Measurements from ENCODE around the gene FNIP2.
"Not testable (repeated sequence)": the region's sequence is repeated elsewhere in the genome, so short reads cannot be mapped to it uniquely, and the experiment has no call there.

FNIP2 gene

DNA sequence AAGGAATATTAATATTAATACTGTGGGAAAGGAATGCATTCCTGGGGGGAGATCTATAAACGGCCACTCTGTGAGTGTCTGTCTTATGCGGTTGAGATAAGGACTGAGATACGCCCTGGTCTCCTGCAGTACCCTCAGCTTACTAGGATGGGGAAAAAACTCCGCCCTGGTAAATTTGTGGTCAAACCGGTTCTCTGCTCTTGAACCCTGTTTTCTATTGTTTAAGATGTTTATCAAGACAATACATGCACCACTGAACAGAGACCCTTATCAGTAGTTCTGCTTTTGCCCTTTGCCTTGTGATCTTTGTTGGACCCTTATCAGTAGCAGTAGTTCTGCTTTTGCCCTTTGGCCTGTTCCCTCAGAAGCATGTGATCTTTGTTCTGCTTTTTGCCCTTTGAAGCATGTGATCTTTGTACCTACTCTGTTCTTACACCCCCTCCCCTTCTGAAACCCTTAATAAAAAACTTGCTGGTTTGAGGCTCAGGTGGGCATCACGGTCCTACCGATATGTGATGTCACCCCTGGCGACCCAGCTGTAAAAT is 151.7 kb downstream of the FNIP2 start:
- 96 to 98% methylated on average over 8 of the region's 8 CpGs for WGBS, 2 experiments
- H3K27ac ChIP-seq (ENCODE audit: insufficient read depth, low read depth, low read length, poor library complexity, severe bottlenecking); H3K27me3 ChIP-seq (ENCODE audit: control insufficient read depth, insufficient read depth, low read length, poor library complexity, severe bottlenecking); H3K4me1 ChIP-seq (ENCODE audit: control insufficient read depth, insufficient read depth, low read length); H3K9me3 ChIP-seq (ENCODE audit: control insufficient read depth, low read length); H3K36me3 ChIP-seq (ENCODE audit: control insufficient read depth, insufficient read depth, low read length); H3K4me3 ChIP-seq (ENCODE audit: insufficient read depth, low read depth, low read length): not testable (repeated sequence)

GRCh38 chr4:158927774-158928173 is 158.9 kb downstream of the FNIP2 start:
- WGBS, 2 experiments, result 95 to 98% methylated on average over 19 of the region's 19 CpGs
- H3K4me1 ChIP-seq (ENCODE audit: control insufficient read depth, insufficient read depth, low read length); H3K36me3 ChIP-seq (ENCODE audit: control insufficient read depth, insufficient read depth, low read length); H3K27me3 ChIP-seq (ENCODE audit: control insufficient read depth, insufficient read depth, low read length, poor library complexity, severe bottlenecking); H3K27ac ChIP-seq (ENCODE audit: insufficient read depth, low read depth, low read length, poor library complexity, severe bottlenecking); H3K4me3 ChIP-seq (ENCODE audit: insufficient read depth, low read depth, low read length); H3K9me3 ChIP-seq (ENCODE audit: control insufficient read depth, low read length): not testable (repeated sequence)

DNA sequence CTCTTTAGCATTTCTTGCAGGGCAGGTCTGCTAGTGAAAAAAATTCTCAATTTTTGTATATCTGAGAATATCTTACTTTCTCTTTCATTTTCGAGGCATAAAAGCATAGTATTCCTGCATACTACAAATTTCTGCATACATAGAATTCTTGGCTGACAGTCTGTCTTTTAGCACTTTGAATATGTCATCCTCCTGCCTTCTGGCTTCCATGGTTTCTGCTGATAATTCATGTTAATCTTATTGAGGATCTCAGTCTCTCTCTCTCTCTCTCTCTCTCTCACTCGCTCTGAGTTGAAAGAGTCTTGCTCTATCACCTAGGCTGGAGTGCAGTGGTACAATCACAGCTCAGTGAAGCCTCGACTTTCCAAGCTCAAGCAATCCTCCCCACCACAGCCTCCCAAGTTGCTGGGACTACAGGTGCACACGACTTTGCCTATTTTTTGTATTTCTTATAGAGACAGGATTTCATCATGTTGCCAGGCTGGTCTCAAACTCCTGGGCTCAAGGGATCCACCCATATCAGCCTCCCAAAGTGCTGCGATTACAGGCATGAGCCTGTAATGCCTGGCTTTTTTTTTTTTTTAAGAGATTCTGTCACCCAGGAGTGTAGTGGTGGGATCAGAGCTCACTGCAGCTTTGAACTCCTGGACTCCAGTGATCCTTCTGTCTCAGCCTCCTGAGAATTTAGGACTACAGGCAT is 161.3 kb downstream of the FNIP2 start:
- no peak overlapping the region for H3K4me3 ChIP-seq (ENCODE audit: insufficient read depth, low read depth, low read length)
- no peak overlapping the region for H3K27ac ChIP-seq (ENCODE audit: insufficient read depth, low read depth, low read length, poor library complexity, severe bottlenecking)
- H3K27me3 ChIP-seq (ENCODE audit: control insufficient read depth, insufficient read depth, low read length, poor library complexity, severe bottlenecking), result no peaks in the 10 kb centered on the region
- H3K36me3 ChIP-seq (ENCODE audit: control insufficient read depth, insufficient read depth, low read length), result no peaks in the 10 kb centered on the region
- no peaks in the 10 kb centered on the region for H3K4me1 ChIP-seq (ENCODE audit: control insufficient read depth, insufficient read depth, low read length)
- no peaks in the 10 kb centered on the region for H3K9me3 ChIP-seq (ENCODE audit: control insufficient read depth, low read length)
- 86 to 88% methylated on average over 5 of the region's 5 CpGs for WGBS, 2 experiments

DNA sequence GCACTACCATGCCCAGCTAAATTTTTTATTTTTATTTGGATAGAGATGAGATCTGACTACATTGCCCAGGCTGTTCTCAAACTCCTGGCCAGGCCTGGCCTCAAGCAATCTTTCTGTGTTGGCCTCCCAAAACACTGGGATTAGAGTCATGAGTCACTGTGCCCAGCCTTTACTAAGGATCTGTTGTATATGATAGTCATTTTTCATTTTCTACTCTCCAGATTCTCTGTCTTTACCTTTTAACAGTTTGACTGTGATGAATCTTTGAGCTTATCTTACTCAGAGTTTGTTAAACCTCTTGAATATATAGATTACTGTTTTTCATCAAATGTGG is 161.8 kb downstream of the FNIP2 start:
- H3K9me3 ChIP-seq (ENCODE audit: control insufficient read depth, low read length), result no peaks in the 10 kb centered on the region
- H3K27me3 ChIP-seq (ENCODE audit: control insufficient read depth, insufficient read depth, low read length, poor library complexity, severe bottlenecking), result no peaks in the 10 kb centered on the region
- no peak overlapping the region for H3K4me3 ChIP-seq (ENCODE audit: insufficient read depth, low read depth, low read length)
- no peak overlapping the region for H3K27ac ChIP-seq (ENCODE audit: insufficient read depth, low read depth, low read length, poor library complexity, severe bottlenecking)
- no peaks in the 10 kb centered on the region for H3K4me1 ChIP-seq (ENCODE audit: control insufficient read depth, insufficient read depth, low read length)
- H3K36me3 ChIP-seq (ENCODE audit: control insufficient read depth, insufficient read depth, low read length), result no peaks in the 10 kb centered on the region

DNA sequence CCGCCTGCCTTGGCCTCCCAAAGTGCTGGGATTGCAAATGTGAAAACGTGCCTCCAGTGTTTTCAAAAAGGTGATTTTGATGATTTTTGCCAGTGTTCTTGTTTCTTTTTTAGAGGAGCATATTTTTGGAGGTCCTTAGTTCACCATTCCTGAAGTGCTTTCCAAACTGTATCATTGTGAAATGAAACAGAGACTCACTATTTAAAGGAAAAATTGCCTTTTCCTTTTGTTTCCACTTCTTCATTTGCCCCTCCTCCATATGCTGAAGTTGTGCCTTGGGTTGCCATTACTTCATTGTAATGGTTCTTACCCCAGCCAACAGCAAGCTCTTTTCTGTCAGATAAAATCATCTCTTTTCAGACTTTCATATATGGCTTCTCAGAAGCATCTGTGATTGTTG is 164.4 kb downstream of the FNIP2 start:
- no peak overlapping the region for H3K27ac ChIP-seq (ENCODE audit: insufficient read depth, low read depth, low read length, poor library complexity, severe bottlenecking)
- no peaks in the 10 kb centered on the region for H3K9me3 ChIP-seq (ENCODE audit: control insufficient read depth, low read length)
- H3K4me1 ChIP-seq (ENCODE audit: control insufficient read depth, insufficient read depth, low read length), result no peaks in the 10 kb centered on the region
- WGBS, 2 experiments, result 87 to 97% methylated on average over 2 of the region's 2 CpGs
- H3K36me3 ChIP-seq (ENCODE audit: control insufficient read depth, insufficient read depth, low read length), result no peaks in the 10 kb centered on the region
- H3K4me3 ChIP-seq (ENCODE audit: insufficient read depth, low read depth, low read length), result no peak overlapping the region
- no peaks in the 10 kb centered on the region for H3K27me3 ChIP-seq (ENCODE audit: control insufficient read depth, insufficient read depth, low read length, poor library complexity, severe bottlenecking)

DNA sequence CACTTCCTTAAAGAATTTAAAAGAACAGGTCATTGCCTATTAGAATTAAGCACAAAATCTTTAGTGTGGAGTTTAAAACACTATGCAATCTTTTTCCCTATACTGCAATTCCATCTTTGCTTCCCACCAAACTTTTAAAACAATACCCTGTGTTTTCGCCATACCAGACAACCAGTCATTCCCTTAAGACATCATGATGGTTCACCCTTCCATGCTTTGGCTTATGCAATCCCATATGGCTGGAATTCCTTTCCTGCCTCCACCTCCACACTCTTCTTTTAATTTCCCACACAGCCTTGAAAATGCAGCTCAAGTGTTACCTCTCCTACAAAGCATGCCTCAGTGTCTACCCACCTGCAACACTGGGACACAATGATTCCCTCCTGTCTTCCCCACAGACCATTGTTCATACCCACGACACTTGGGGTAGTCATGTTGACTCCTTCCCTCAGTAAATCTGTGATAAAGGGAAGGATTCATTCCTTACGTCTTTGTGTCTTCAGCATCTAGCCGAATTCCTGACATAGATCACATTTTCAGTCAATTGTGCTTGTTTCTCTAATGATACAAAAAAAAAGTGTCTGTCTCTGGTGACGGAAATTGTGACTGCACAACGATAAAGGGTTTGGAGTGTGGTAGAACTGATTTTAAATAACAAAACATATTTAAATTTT is 166.3 kb downstream of the FNIP2 start:
- Histone ChIP-seq H3K4me1 (ENCODE audit: control insufficient read depth, insufficient read depth, low read length) (no peaks in the 10 kb centered on the region), H3K4me3 (ENCODE audit: insufficient read depth, low read depth, low read length) (no peak overlapping the region), H3K27me3 (ENCODE audit: control insufficient read depth, insufficient read depth, low read length, poor library complexity, severe bottlenecking) (no peaks in the 10 kb centered on the region), H3K27ac (ENCODE audit: insufficient read depth, low read depth, low read length, poor library complexity, severe bottlenecking) (no peak overlapping the region), H3K36me3 (ENCODE audit: control insufficient read depth, insufficient read depth, low read length) (no peaks in the 10 kb centered on the region), H3K9me3 (ENCODE audit: control insufficient read depth, low read length) (no peaks in the 10 kb centered on the region)
- WGBS, 2 experiments, result 83 to 86% methylated on average over 4 to 5 of the region's 6 CpGs

DNA sequence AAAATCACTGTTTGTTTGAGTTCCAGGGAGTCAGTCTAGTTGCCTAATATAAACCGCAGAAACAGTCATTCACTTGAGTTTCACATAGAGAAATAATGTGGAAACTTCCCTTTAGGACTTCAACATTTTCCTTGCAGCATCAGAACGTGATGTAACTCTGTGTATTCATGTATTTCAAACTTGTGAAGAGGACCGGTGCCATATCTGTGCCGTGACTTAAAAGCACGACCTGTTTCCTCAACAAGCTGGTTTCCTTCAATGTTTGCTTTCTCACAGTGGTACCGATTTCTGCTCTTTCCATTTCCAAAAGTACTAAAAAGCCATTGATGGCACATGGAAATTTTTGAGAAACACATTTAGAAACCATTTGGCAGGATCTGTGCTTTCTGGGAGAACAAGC is 167.4 kb downstream of the FNIP2 start:
- Histone ChIP-seq H3K4me1 (ENCODE audit: control insufficient read depth, insufficient read depth, low read length) (no peaks in the 10 kb centered on the region), H3K4me3 (ENCODE audit: insufficient read depth, low read depth, low read length) (no peak overlapping the region), H3K36me3 (ENCODE audit: control insufficient read depth, insufficient read depth, low read length) (no peaks in the 10 kb centered on the region), H3K27me3 (ENCODE audit: control insufficient read depth, insufficient read depth, low read length, poor library complexity, severe bottlenecking) (no peaks in the 10 kb centered on the region), H3K27ac (ENCODE audit: insufficient read depth, low read depth, low read length, poor library complexity, severe bottlenecking) (no peak overlapping the region), H3K9me3 (ENCODE audit: control insufficient read depth, low read length) (no peaks in the 10 kb centered on the region)
- WGBS, 2 experiments, result 94 to 97% methylated on average over 6 of the region's 6 CpGs

DNA sequence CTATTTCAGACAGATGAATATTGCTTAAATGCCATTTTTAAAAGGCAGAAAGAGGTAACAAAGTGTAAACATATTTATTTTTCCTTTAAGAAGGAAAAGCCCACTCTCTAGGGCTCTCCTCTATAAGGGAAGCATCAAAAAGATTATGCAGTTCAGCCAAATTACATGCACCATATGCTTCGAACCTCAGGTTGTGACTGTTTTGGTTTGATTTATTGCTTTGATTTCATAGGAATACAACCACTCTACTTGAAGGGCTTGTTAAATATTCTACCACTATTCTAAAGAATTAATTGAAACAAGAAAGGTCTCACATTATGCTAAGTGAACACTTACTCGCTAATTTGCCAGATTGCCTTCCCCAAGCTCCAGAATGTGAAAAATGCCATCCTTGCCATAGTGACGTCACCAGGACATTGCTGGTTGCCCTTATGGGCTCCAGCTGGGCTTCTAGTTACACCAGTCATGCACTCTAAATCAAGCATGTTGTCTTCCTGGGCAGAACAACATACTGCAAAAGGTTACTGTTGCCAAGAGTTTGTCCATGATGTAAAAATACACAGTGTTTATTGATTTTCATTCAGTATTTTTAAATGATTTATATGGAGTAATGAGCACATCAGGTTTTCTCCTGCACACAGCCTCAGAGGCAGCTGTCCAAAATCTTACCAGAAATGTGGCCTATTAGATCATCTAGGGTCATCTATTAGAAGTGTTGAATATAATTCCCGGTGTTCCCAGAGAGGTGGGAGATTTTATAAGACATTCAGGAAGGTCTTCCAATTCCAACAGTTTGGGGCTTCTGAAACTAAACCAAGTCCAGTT is 169.6 kb downstream of the FNIP2 start:
- Histone ChIP-seq H3K4me1 (ENCODE audit: control insufficient read depth, insufficient read depth, low read length) (no peaks in the 10 kb centered on the region), H3K4me3 (ENCODE audit: insufficient read depth, low read depth, low read length) (no peak overlapping the region), H3K27me3 (ENCODE audit: control insufficient read depth, insufficient read depth, low read length, poor library complexity, severe bottlenecking) (no peaks in the 10 kb centered on the region), H3K36me3 (ENCODE audit: control insufficient read depth, insufficient read depth, low read length) (no peaks in the 10 kb centered on the region), H3K9me3 (ENCODE audit: control insufficient read depth, low read length) (no peaks in the 10 kb centered on the region), H3K27ac (ENCODE audit: insufficient read depth, low read depth, low read length, poor library complexity, severe bottlenecking) (no peak overlapping the region)
- WGBS, 2 experiments, result 94 to 95% methylated on average over 4 of the region's 4 CpGs

GRCh38 chr4:158940271-158940670 is 171.4 kb downstream of the FNIP2 start:
- Histone ChIP-seq H3K27me3 (ENCODE audit: control insufficient read depth, insufficient read depth, low read length, poor library complexity, severe bottlenecking) (no peaks in the 10 kb centered on the region), H3K4me3 (ENCODE audit: insufficient read depth, low read depth, low read length) (no peak overlapping the region), H3K9me3 (ENCODE audit: control insufficient read depth, low read length) (no peaks in the 10 kb centered on the region), H3K27ac (ENCODE audit: insufficient read depth, low read depth, low read length, poor library complexity, severe bottlenecking) (no peak overlapping the region), H3K36me3 (ENCODE audit: control insufficient read depth, insufficient read depth, low read length) (no peaks in the 10 kb centered on the region), H3K4me1 (ENCODE audit: control insufficient read depth, insufficient read depth, low read length) (no peaks in the 10 kb centered on the region)
- 93 to 96% methylated on average over 2 of the region's 2 CpGs for WGBS, 2 experiments

DNA sequence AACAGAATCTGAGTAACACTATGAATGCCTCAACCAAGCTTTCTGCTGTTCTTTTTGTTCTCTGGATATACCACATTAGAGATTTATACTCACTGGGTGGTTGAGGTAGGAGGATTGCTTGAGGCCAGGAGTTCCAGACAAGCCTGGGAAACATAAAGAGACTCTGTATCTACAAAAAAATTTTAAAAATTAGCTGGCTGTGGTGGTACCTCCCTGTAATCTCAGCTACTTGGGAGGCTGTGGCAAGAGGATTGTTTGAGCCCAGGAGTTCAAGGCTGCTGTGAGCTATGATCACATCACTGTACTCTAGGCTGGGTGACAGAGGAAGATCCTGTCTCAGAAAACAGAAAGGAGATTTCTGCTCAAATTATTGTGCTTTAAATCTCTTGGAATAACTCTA is 172.5 kb downstream of the FNIP2 start:
- no peaks in the 10 kb centered on the region for H3K27me3 ChIP-seq (ENCODE audit: control insufficient read depth, insufficient read depth, low read length, poor library complexity, severe bottlenecking)
- no peaks in the 10 kb centered on the region for H3K36me3 ChIP-seq (ENCODE audit: control insufficient read depth, insufficient read depth, low read length)
- H3K9me3 ChIP-seq (ENCODE audit: control insufficient read depth, low read length), result no peaks in the 10 kb centered on the region
- H3K27ac ChIP-seq (ENCODE audit: insufficient read depth, low read depth, low read length, poor library complexity, severe bottlenecking), result no peak overlapping the region
- no peak overlapping the region for H3K4me3 ChIP-seq (ENCODE audit: insufficient read depth, low read depth, low read length)
- H3K4me1 ChIP-seq (ENCODE audit: control insufficient read depth, insufficient read depth, low read length), result no peaks in the 10 kb centered on the region

All from ectodermal cell (in vitro differentiated cells).